HepG2 (cell line): Measurements from ENCODE around the gene CUL9. TPM values are rescaled to one million over a fixed set of nuclear protein-coding genes. Genes with fewer than 3 reads are reported as not detected.

ENCODE experiments used
- ARHGAP35 ChIP-seq: sonication (generic); formaldehyde crosslinking; IDR thresholded peaks from 2 replicates; pipeline ENCODE4 v1.9.0; 2022; ENCODE audit warnings: mild to moderate bottlenecking, inconsistent platforms, moderate library complexity, missing genetic modification reagents, borderline replicate concordance
- BRD4 ChIP-seq: sonication (generic); formaldehyde crosslinking; IDR thresholded peaks from 2 replicates; pipeline ENCODE4 v1.4.0; 2020; ENCODE audit warnings: missing genetic modification reagents
- CENPX ChIP-seq: sonication (generic); formaldehyde crosslinking; IDR thresholded peaks from 2 replicates; pipeline ENCODE4 v1.9.0; 2021; ENCODE audit warnings: mild to moderate bottlenecking, missing genetic modification reagents, moderate library complexity
- DNMT3B ChIP-seq: conservative IDR thresholded peaks from 2 replicates; pipeline ENCODE4 v1.6.1; 2016; ENCODE audit warnings: missing biosample characterization, control low read depth
- ELF1 ChIP-seq: sonication (generic); formaldehyde crosslinking; IDR thresholded peaks from 2 replicates; pipeline ENCODE4 v1.4.0; 2020; ENCODE audit warnings: missing genetic modification reagents
- FOXJ3 ChIP-seq: sonication (generic); formaldehyde crosslinking; IDR thresholded peaks from 2 replicates; pipeline ENCODE4 v1.4.0; 2020; ENCODE audit warnings: missing genetic modification reagents, mild to moderate bottlenecking, borderline replicate concordance
- HBP1 ChIP-seq: IDR thresholded peaks from 2 replicates; pipeline ENCODE4 v1.6.1; 2016; ENCODE audit warnings: low read depth, control low read depth
- HNRNPL ChIP-seq: fragments of 200-400 bp; formaldehyde crosslinking; IDR thresholded peaks from 2 replicates; pipeline ENCODE4 v1.6.1; 2017; ENCODE audit warnings: mild to moderate bottlenecking, low read depth, low read length
- JUND ChIP-seq: sonication (generic); formaldehyde crosslinking; IDR thresholded peaks from 2 replicates; pipeline ENCODE4 v1.8.0; 2022; ENCODE audit warnings: mild to moderate bottlenecking, missing genetic modification reagents
- NFIB ChIP-seq: sonication (generic); formaldehyde crosslinking; IDR thresholded peaks from 2 replicates; pipeline ENCODE4 v1.9.0; 2021; ENCODE audit warnings: missing genetic modification reagents, mild to moderate bottlenecking, borderline replicate concordance
- NRL ChIP-seq: sonication (generic); formaldehyde crosslinking; IDR thresholded peaks from 2 replicates; pipeline ENCODE4 v1.5.0; 2020; ENCODE audit warnings: missing genetic modification reagents, mild to moderate bottlenecking, moderate library complexity, borderline replicate concordance
- SP1 ChIP-seq, 2 experiments: fragments of 450-650 bp in 1 of 2; sonication (generic) in 1 of 2; formaldehyde crosslinking in 1 of 2; IDR thresholded peaks; 2 replicates each; pipeline versions ENCODE4 v1.4.0 to v1.6.1; 2016 to 2020; ENCODE audit warnings: missing genetic modification reagents in 1 of 2
- SYNCRIP ChIP-seq: fragments of 200-400 bp; formaldehyde crosslinking; IDR thresholded peaks from 2 replicates; pipeline ENCODE4 v1.6.1; 2018; ENCODE audit warnings: mild to moderate bottlenecking, low read depth, low read length; ENCODE audit not compliant: insufficient read depth
- TOPORS ChIP-seq: sonication (generic); formaldehyde crosslinking; IDR thresholded peaks from 2 replicates; pipeline ENCODE4 v1.8.0; 2023; ENCODE audit warnings: mild to moderate bottlenecking, missing genetic modification reagents
- XBP1 ChIP-seq: sonication (generic); formaldehyde crosslinking; IDR thresholded peaks from 2 replicates; pipeline ENCODE4 v1.5.0; 2020; ENCODE audit warnings: missing genetic modification reagents
- ZBTB7A ChIP-seq: sonication (generic); formaldehyde crosslinking; IDR thresholded peaks from 2 replicates; pipeline ENCODE4 v1.8.0; 2022; ENCODE audit warnings: mild to moderate bottlenecking, missing genetic modification reagents
- ZNF143 ChIP-seq: sonication (generic); formaldehyde crosslinking; IDR thresholded peaks from 2 replicates; pipeline ENCODE4 v1.4.0; 2020; ENCODE audit warnings: missing genetic modification reagents
- ZNF24 ChIP-seq: fragments of 450-650 bp; IDR thresholded peaks from 2 replicates; pipeline ENCODE4 v1.6.1; 2017; ENCODE audit warnings: antibody characterized with exemption, mild to moderate bottlenecking
- ZNF343 ChIP-seq: sonication (generic); formaldehyde crosslinking; IDR thresholded peaks from 2 replicates; pipeline ENCODE4 v1.4.0; 2020; ENCODE audit warnings: mild to moderate bottlenecking, missing genetic modification reagents
- ZNF644 ChIP-seq: IDR thresholded peaks from 2 replicates; pipeline ENCODE4 v1.6.1; 2016; ENCODE audit warnings: low read depth
- polyA plus RNA-seq, 8 experiments: library from polyadenylated mRNA; depleted of rRNA in 3 of 8; stranded (reverse) in 7 of 8; unstranded in 1 of 8; fragments of >200 nt; fragmentation: Illumina TruSeq in 4 of 8; extraction: Trizol in 4 of 8; gene quantifications; 2 replicates each; pipeline versions ENCODE4 v1.2.1 to v1.2.3, GENCODE V29; 2011 to 2016; ENCODE audit warnings: low read depth in 4 of 8, missing spikeins in 1 of 8, mixed read lengths in 1 of 8; ENCODE audit not compliant: insufficient read depth in 1 of 8
- total RNA-seq, 5 experiments: library from RNA; depleted of rRNA; stranded (reverse); fragments of >200 nt; fragmentation: Illumina TruSeq; extraction: Trizol; gene quantifications; 2 replicates each; pipeline ENCODE4 v1.2.3, GENCODE V29; 2016; ENCODE audit warnings: low read depth in 1 of 5
- TF ChIP-seq, protein P1 (sequence below): IDR thresholded peaks from 2 replicates; pipeline ENCODE4 v1.6.1; 2016; ENCODE audit warnings: low read depth, borderline replicate concordance
- TF ChIP-seq, protein P2 (sequence below): IDR thresholded peaks from 2 replicates; pipeline ENCODE4 v1.6.1; 2018; ENCODE audit warnings: missing genetic modification reagents, mild to moderate bottlenecking, missing compliant biosample characterization
- TF ChIP-seq, protein P3 (sequence below): sonication (generic); formaldehyde crosslinking; IDR thresholded peaks from 2 replicates; pipeline ENCODE4 v1.5.1; 2020; ENCODE audit warnings: mild to moderate bottlenecking, missing genetic modification reagents, moderate library complexity

The CUL9 gene
- total and polyA plus RNA-seq, 2 of the 13 experiments (the other 11 are each of a cell fraction or from before 2014, with no cell fraction given): 11.4 to 13.7 TPM

- TF ChIP-seq NFIB (peak; percentile 7; the same call in 1 of the 2 replicates), ZNF24 (no peak), BRD4 (0 out of 2 replicates have a peak, but pooled peaks have one; percentile 15), SYNCRIP (no peak), ELF1 (CRISPR knock-in tag) (0 out of 2 replicates have a peak, but pooled peaks have one; percentile 21), ZNF143 (peak; percentile 58; the same call in 1 of the 2 replicates), ZBTB7A (CRISPR knock-in tag) (peak; percentile 53; the same call in 1 of the 2 replicates), DNMT3B (CRISPR knock-in tag) (no peak), XBP1 (CRISPR knock-in tag) (peak; percentile 37; the same call in 1 of the 2 replicates), SP1 (IDR thresholded peaks at IDR 0.05) (no peak), SP1 (CRISPR knock-in tag; IDR thresholded peaks at IDR 0.05) (0 out of 2 replicates have a peak, but pooled peaks have one; percentile 14), ZNF644 (peak; percentile 10; the same call in 1 of the 2 replicates), NRL (peak; percentile 49; the same call in 1 of the 2 replicates), TOPORS (CRISPR knock-in tag) (peak; percentile 8; the same call in 1 of the 2 replicates), ZNF343 (CRISPR knock-in tag) (0 out of 2 replicates have a peak, but pooled peaks have one; percentile 21), HBP1 (0 out of 2 replicates have a peak, but pooled peaks have one; percentile 5), JUND (CRISPR knock-in tag) (0 out of 2 replicates have a peak, but pooled peaks have one; percentile 32), HNRNPL (peak; percentile 46), FOXJ3 (no peak), ARHGAP35 (CRISPR knock-in tag) (0 out of 2 replicates have a peak, but pooled peaks have one; percentile 5), CENPX (CRISPR knock-in tag) (no peak)
- TF ChIP-seq, protein P1, sequence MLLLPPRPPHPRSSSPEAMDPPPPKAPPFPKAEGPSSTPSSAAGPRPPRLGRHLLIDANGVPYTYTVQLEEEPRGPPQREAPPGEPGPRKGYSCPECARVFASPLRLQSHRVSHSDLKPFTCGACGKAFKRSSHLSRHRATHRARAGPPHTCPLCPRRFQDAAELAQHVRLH: peak; percentile 12; the same call in 1 of the 2 replicates
- TF ChIP-seq, protein P2, sequence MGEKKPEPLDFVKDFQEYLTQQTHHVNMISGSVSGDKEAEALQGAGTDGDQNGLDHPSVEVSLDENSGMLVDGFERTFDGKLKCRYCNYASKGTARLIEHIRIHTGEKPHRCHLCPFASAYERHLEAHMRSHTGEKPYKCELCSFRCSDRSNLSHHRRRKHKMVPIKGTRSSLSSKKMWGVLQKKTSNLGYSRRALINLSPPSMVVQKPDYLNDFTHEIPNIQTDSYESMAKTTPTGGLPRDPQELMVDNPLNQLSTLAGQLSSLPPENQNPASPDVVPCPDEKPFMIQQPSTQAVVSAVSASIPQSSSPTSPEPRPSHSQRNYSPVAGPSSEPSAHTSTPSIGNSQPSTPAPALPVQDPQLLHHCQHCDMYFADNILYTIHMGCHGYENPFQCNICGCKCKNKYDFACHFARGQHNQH: no peak
- TF ChIP-seq, protein P3, sequence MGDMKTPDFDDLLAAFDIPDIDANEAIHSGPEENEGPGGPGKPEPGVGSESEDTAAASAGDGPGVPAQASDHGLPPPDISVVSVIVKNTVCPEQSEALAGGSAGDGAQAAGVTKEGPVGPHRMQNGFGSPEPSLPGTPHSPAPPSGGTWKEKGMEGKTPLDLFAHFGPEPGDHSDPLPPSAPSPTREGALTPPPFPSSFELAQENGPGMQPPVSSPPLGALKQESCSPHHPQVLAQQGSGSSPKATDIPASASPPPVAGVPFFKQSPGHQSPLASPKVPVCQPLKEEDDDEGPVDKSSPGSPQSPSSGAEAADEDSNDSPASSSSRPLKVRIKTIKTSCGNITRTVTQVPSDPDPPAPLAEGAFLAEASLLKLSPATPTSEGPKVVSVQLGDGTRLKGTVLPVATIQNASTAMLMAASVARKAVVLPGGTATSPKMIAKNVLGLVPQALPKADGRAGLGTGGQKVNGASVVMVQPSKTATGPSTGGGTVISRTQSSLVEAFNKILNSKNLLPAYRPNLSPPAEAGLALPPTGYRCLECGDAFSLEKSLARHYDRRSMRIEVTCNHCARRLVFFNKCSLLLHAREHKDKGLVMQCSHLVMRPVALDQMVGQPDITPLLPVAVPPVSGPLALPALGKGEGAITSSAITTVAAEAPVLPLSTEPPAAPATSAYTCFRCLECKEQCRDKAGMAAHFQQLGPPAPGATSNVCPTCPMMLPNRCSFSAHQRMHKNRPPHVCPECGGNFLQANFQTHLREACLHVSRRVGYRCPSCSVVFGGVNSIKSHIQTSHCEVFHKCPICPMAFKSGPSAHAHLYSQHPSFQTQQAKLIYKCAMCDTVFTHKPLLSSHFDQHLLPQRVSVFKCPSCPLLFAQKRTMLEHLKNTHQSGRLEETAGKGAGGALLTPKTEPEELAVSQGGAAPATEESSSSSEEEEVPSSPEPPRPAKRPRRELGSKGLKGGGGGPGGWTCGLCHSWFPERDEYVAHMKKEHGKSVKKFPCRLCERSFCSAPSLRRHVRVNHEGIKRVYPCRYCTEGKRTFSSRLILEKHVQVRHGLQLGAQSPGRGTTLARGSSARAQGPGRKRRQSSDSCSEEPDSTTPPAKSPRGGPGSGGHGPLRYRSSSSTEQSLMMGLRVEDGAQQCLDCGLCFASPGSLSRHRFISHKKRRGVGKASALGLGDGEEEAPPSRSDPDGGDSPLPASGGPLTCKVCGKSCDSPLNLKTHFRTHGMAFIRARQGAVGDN (CRISPR knock-in tag): peak; percentile 82
These were observed 86.3 kb downstream of the CUL9 start (continued) for GRCh38 chr6:43268355-43268700.
